CD4-positive, alpha-beta T cell treated with Interleukin-4 for 1 hour (primary cell): ENCODE measurements around the gene HOOK2.

Experiments
- DNase-seq, 2 donors: peaks; one replicate each; pipeline ENCODE4 v3.0.0-alpha.2; 2020 to 2022

HOOK2 gene

DNA sequence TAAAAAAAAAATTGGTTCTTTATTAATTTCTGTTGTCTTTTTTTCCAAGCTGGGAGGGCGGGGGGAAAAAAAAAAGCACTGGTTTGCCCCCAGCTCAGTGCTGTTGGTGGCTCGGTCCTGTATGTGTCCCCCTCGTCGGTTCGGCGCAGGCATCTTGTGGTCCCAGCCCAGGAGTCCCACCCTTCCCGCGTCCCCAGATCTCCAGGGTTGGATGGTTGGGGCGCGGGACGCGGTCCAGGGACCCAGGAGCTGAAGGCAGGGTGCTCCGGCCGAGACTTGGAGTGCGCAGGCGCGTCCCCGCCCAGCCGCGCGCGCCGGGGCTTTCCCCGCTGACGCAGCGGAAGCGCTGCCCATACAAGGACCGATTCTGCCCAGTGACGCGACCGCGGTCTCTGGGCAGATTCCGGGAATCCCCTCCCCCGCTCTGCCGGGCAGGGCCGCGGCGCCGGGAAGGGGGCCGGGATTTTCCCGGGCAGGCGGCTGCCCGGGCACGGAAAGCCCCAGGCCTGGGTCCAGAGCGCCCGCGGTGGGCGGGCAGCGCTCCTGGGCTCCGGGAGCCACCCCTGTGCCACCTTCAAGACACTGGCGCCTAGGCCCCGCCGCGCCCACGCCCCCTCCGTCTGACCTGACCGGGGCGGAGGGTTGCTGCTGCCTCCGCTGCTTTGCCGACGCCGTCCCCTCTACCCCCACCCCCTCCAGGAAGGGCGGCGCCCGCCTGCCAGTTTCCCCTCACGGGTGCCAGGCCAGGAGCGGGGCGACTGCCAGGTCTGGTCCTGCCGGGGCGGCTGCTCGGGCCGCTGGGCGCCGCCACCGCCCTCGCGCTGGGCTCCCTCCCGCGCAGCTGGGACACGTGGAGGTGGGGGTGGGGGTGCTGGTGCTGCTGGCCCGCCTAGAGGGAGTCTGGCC lies 18.2 kb upstream of the HOOK2 start:
- peak; percentile 96 to 97 for DNase-seq

DNA sequence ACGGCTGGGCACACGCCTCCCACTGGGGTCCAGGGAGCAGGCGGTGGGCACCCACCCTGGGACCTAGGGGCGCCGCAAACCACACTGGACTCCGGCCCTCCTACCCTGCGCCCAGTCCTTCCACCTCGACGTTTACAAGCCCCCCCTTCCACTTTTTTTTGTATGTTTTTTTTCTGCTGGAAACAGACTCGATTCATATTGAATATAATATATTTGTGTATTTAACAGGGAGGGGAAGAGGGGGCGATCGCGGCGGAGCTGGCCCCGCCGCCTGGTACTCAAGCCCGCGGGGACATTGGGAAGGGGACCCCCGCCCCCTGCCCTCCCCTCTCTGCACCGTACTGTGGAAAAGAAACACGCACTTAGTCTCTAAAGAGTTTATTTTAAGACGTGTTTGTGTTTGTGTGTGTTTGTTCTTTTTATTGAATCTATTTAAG lies 17.5 kb upstream of the HOOK2 start:
- no peak for DNase-seq

DNA sequence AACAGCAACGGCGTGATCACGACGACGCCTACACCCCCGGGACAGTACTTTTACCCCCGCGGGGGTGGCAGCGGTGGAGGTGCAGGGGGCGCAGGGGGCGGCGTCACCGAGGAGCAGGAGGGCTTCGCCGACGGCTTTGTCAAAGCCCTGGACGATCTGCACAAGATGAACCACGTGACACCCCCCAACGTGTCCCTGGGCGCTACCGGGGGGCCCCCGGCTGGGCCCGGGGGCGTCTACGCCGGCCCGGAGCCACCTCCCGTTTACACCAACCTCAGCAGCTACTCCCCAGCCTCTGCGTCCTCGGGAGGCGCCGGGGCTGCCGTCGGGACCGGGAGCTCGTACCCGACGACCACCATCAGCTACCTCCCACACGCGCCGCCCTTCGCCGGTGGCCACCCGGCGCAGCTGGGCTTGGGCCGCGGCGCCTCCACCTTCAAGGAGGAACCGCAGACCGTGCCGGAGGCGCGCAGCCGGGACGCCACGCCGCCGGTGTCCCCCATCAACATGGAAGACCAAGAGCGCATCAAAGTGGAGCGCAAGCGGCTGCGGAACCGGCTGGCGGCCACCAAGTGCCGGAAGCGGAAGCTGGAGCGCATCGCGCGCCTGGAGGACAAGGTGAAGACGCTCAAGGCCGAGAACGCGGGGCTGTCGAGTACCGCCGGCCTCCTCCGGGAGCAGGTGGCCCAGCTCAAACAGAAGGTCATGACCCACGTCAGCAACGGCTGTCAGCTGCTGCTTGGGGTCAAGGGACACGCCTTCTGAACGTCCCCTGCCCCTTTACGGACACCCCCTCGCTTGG lies 16.9 kb upstream of the HOOK2 start:
- peak; percentile 67 to 69 for DNase-seq

DNA sequence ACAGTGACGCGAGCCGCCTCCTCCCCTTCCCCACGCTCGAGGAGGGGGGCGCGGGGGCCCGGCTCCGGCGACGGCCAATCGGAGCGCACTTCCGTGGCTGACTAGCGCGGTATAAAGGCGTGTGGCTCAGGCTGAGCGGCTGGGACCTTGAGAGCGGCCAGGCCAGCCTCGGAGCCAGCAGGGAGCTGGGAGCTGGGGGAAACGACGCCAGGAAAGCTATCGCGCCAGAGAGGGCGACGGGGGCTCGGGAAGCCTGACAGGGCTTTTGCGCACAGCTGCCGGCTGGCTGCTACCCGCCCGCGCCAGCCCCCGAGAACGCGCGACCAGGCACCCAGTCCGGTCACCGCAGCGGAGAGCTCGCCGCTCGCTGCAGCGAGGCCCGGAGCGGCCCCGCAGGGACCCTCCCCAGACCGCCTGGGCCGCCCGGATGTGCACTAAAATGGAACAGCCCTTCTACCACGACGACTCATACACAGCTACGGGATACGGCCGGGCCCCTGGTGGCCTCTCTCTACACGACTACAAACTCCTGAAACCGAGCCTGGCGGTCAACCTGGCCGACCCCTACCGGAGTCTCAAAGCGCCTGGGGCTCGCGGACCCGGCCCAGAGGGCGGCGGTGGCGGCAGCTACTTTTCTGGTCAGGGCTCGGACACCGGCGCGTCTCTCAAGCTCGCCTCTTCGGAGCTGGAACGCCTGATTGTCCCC lies 16.1 kb upstream of the HOOK2 start, which contains the start of gene JUNB:
Gene JUNB, plus strand, starts transcription at position 142 of the 706 bp plus-strand sequence. Its CDS starts 286 bp downstream, at position 428.
- peak; percentile 99 for DNase-seq

DNA sequence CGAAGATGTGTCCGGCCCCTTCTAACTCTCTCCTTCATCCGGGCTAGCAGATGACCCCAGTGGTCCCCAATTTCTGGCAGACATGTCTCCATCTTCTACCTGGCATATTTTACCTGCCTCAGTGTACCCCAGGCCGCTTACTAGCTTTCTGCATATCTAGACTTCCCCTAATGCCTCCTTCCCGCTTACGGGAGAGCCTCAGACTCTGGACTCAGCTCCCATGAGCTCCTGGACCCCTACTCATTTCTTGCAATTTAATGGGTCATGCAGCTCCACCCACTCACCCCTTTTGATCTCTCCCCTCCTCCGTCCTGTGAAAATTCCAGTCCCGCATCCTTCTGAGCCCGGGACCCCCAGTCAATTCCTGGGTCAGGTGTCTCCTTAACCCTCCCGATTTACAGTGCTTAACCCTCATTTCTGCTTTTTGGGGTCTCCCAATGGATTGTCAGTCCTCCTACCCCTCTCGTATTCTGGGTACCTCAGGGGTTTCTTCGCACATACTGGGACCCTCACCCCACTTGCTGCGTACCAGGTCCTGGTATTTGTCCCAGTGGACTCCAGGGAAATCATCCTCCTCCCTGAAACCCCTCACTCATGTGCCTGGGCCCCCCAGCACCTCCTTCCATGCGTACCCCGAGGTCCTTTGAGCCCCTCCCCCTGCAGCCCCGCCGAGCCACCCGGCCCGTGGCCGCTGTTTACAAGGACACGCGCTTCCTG lies 15.4 kb upstream of the HOOK2 start:
- no peak for DNase-seq

DNA sequence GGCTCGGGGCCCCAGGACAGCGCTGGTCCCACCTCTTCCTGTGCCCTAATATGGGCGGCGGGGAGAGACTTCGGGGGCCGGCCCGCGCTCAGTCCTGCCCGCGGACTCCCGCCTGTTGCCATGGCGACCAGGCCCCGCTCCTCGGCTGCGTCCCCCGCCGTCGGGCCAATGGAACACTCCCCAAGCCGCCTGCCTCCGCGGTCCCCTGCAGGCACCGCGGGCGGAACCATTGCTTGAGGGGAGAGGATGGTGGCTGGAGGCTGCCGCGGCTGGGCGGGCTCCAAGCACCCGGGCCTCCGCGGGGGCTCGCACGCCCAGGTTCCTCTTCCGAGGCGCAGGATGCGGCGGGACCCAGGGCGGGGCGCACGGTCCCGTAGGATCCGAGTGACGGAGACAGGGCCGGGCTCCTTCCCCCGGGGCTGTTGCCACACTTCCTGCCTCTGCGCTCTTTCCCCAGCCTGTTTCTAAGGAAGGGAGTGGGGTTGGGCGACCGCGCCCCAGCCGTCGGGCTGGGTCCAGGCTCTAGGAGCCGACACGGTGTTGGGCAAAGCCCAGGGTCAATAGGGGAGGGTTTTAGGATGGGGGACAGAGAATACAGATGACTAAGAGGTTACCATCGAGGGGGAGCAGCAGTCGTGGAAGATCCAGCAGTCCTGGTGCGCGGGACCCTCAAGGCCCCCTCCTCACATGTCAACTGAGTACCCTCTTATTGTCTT lies 14.7 kb upstream of the HOOK2 start:
- peak; percentile 97 to 98 for DNase-seq

DNA sequence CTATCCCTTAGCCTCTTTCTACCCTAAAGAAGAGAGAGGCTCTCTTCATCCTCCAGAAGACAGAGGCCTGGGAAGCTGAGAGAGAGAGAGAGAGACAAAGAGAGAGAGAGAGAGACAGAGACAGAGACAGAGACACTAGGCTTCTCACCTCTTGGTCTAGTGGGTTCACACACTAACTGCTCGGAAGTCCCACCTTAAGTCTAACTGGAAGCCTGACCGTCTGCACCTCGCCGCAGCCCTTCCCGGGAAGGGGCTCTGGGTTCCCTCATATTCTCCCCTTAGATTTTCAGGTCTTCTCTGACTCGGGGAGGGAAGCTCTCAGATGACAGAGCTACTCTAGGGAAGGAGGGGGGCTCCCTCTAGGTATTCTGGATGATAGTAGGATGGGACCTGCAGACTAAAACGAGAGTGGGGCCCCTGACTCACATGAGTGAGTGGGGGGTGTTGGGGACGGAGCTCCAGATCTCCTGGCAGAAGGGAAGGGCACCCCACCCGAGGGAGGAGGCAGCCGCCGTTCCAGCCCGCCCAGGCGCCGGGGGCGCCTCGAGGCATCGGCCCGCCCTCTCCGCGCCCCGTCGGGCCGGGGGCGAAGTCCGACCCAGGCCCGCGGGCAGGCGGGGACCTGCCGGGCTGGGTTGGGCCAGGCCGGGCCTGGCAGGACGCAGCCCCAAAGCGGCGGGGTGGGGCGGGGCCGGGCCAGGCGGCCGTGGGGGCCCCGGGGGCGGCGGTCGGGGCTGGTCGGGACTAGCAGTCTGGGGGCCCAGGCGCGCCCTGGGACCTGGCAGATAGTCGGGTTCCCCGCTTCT lies 13.9 kb upstream of the HOOK2 start:
- no peak for DNase-seq

DNA sequence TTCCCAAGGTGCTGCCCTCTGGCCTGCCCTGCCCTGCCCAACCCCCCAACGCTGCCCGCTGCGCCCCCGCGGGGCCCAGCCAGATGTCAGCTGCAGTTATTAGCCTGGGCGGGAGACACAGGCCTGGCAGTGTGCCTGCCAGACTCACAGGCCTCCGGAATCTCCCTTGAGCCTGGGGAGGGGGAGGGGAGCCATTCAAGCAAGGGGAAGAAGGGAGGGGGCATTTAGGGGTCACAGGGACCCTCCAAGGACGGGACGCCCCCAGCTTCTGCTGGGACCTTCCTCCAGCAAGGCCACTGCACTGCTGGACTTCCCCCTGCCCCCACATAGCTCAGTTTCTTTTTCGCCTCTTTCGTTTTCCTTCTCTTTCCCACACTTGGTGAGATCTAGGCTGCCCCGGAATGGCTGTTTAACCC lies 13.3 kb upstream of the HOOK2 start:
- peak; percentile 81 to 85 for DNase-seq

DNA sequence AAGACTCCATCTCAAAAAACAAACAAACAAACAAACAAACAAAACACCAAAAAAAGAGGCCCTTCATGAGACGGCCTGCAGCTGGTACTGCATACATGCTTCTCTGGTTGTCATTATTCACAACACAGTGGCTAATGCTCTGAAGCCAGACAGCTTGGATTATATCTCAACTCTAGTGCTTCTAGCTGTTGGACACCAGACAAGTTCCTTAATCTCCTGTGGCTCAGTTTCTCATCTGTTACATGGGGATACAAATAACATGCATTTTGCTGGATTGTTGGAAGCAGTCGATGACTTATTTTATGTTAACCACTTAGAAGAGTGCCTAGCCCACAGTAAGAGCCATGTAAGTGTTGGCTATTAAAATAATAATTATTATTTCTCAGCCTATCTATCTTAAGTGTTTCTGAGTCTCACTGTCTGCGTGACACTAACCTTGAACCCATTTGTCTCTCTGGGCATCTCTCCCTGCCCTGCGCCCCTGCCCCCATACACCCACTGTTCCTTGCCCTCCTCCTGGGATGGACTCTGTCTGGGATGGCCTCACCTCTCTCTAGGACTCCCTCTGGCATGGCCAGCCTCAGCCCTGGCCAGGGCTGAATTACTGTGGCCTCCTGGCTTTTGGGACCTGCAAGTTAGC lies 12.8 kb upstream of the HOOK2 start:
- DNase-seq, result no peak

DNA sequence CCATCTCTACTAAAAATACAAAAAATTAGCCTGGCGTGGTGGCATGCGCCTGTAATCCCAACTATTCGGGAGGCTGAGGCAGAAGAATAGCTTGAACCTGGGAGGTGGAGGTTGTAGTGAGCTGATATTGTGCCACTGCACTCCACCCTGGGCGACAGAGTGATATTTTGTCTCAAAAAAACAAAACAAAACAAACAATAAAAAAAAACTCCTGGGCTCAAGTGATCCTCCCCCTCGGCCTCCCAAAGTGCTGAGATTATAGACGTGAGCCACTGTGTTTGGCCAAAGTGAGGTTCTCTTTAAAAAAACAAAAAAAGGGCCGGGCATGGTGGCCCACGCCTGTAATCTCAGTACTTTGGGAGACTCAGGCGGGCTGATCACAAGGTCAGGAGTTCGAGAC lies 12.1 kb upstream of the HOOK2 start:
- DNase-seq, result no peak

DNA sequence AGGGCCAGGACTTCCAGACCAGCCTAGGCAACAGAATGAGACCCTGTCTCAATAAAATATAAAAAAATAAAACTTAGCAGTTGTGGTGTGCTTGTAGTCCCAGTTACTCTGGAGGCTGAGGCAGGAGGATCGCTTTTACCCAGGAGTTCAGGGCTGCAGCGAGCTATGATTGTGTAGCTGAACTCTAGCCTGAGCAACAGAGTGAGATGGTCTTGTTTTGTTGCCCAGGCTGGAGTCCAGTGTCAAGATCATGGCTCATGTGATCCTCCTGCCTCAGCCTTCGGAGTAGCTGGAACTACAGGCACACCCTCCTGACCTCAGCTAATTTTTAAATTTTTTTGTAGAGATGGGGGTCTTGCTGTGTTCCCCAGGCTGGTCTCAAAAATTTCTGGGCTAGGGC lies 11.6 kb upstream of the HOOK2 start:
- DNase-seq, result no peak

DNA sequence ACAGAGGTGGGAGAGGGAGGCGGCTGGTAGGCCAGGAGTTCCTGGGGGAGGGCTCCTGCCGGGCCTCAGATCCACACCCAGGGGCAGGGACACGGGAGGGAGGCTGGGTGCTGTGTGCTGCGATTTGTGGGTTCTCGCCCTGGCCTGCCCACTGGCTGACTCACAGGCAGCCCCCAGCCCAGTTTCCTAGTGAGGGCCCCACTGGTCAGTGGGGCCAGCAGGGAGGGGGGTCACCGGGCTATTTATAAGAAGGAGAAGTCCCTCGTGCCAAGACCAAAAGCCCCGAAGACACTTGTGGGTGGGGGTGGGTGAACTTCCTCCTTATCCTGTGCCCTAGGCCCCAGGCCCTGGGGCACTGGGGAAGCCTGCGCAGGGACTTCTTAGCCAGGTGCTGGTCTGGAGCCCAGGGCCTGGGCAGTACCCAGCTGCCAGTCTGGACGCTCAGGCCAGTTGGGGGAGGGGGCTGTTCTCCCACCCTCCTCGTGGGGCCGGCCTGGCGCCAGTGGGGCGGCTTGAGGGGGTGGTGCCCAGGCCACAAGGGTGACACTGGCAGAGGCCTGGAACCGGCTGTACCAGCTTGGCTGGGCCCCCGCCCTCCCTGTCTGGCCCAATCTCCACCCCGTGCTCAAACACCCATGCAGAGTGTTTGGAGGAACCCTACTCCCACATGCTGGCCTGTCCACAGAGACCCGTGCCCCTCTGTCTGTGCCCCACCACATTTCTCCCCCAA lies 11.0 kb upstream of the HOOK2 start:
- peak; percentile 46 to 88 for DNase-seq

DNA sequence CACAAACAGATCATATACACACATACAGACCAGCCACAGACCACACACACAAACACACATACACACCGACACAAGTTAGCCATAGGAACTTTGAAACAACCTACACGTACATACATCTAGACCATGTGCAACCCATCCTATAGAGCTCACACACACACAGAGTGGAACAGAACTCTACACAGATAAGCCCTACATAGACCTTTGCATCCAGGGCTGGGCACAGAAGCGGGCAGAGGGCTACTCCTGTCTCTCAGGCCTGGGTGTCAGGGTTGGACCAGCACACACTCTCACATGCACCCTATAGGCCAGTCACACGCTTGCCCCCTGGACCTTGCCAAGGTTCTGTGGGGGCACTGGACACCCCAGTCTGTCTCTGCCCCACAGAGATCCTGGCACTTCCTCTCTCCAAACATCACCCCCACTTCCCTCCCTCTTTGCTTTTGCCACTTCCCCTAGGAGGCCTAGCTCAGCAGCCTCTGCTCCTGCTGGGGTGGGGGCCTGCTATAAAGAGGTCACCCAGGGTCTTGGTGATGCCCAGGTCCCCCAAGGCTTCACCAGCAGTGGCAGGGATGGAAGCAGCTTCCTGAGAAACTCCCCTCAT lies 10.2 kb upstream of the HOOK2 start:
- DNase-seq, result peak; percentile 34 to 54

DNA sequence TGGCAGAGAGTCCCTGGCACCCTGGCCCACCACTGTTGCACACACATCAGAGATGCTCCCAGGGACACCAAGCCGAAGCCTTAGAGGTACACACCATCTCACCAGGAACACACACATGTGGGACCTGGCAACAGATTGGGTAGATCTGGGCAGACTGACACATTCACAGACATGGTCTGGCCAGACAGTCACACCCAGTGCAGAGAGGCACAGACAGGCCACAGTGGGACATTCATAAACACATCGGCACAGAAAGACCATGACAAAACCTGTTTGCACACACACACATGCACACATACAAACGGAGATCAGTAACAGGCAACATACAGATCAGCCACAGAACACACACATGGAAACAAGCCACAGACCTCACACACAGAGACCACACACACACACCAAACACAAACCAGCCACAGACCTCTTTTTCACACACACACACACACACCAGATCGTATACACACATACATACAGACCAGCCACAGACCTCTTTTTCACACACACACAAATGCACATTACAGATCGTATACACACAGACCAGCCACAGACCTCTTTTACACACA lies 9.6 kb upstream of the HOOK2 start:
- DNase-seq, result peak; percentile 74 to 81

DNA sequence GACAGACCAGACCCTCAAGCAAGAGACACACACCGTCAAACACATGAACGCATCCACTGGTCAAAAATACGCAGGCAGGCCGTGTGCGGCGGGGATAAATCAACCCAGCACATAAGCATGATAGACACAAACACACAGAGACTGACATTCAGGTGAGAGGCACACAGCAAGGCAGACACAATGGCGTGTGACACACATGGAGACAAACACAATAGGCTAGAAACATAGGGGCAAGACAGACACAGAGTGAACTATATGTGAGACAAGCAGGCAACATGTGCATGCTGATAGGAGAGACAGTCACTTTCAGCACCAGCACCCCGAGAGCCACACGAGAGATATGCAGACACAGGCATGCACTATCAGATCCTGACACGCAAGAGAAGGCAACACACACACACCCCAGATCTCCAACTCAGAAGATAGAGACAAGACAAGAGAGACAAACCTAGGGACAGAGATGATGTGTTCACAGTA lies 9.1 kb upstream of the HOOK2 start:
- peak; percentile 41 to 49 for DNase-seq

DNA sequence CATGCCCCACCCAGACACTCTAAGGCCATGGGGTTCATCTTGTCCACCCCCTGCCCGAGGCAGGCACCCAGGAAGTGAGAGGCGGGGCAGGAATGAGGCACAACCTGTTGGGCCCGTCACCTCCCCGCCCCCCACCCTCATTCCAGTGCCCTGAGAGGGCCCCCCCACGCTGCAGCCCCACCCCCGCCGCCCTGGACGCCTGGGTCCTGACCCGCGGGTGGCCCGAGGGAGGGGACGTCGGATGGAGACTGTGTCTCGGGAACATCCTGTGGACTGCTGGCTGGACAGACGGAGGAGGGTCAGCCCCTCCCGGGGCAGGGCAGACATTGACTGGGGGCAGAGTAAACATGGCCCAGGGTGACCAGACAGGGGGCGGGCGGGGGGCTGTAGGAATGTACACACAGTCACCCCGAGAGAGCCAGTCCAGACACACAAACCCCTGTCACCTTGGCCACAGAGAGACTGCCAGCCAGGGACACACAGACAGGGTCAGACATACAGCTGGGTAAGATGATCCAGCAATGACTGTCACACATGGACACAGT lies 8.6 kb upstream of the HOOK2 start:
- peak; percentile 47 to 52 for DNase-seq

DNA sequence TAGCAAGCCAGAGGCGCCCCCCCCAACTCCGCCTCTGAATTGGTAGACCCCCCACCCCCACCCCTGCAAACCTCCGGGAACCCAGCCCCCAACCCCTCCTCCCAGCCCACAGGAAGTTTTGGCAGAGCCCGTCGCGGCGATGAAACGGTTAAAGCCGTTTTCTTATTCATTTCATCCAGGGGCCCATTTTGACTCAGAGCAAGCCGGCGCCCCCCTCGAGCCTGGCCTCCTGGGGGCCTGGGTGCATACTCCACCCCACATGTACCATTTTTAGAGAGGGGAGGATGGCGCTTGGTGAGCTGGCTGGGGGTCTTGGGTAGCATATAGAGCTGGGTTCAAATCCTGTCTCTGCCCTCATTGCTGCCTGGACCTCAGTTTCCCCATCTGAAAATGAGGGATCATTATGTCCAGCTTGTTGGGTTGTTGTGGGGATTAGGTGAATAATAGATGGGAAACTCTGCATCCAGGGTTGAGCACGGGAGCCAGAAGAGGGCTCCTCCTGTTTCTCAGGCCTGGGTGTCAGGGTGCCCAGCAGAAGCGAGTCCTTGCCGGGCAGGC lies 8.0 kb upstream of the HOOK2 start:
- DNase-seq, result peak in 1 of 2 donors; percentile 35
